ENCODE measurements around the gene EEF1B2.

Gene EEF1B2

DNA sequence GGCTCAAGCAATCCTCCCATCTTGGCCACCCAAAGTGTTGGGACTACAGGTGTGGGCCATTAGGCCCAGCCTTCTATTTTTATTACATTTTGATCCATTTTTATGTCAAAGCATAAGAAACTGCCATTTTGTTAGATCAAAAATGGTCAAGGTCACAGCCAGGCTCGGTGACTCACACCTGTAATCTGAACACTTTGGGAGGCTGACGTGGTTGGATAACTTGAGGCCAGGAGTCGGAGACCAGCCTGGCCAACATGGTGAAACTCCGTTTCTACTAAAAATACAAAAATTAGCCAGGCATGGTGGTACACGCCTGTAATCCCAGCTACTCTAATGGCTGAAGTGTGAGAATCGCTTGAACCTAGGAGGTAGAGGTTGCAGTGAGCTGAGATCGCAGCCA lies 49.2 kb downstream of the EEF1B2 start:
- H3K4me3 ChIP-seq (ENCODE audit: low read depth, low read length), result no peak overlapping the region
- TF ChIP-seq, protein P1, sequence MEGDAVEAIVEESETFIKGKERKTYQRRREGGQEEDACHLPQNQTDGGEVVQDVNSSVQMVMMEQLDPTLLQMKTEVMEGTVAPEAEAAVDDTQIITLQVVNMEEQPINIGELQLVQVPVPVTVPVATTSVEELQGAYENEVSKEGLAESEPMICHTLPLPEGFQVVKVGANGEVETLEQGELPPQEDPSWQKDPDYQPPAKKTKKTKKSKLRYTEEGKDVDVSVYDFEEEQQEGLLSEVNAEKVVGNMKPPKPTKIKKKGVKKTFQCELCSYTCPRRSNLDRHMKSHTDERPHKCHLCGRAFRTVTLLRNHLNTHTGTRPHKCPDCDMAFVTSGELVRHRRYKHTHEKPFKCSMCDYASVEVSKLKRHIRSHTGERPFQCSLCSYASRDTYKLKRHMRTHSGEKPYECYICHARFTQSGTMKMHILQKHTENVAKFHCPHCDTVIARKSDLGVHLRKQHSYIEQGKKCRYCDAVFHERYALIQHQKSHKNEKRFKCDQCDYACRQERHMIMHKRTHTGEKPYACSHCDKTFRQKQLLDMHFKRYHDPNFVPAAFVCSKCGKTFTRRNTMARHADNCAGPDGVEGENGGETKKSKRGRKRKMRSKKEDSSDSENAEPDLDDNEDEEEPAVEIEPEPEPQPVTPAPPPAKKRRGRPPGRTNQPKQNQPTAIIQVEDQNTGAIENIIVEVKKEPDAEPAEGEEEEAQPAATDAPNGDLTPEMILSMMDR (IDR thresholded peaks at IDR 0.05; ENCODE audit: low read depth, low read length), result no peak

DNA sequence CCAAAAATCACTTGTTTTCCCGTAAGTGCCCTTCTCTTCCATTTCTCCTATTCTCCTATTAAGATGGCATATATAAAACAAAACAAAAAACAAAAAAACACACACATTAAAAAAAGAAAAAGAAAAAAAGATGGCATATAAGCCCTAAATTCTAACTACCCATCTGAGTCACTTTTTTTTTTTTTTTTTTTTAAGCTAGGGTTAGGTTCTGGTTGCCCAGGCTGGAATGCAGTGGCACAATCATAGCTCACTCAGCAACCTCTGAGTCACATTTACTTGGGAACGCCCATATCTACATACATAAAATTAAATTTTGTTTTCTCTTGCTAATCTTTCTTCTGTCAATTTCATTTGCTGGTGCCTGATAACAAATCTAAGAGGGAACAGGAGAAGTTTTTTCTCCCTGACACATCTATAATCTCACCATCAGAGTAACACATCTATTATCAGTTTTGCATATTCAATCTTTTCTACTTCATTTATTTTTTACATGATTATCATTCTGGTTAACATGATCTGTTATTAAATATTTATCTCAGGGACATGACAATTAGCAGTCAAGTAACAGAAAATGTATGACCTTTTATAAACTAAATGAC lies 52.1 kb downstream of the EEF1B2 start:
- H3K4me3 ChIP-seq (ENCODE audit: low read depth, low read length), result no peak overlapping the region
- TF ChIP-seq, protein P1 (IDR thresholded peaks at IDR 0.05; ENCODE audit: low read depth, low read length), result no peak

All from WI38 (cell line).